ENCODE data around the gene PNMT. TPM values are rescaled to one million over a fixed set of nuclear protein-coding genes. Genes with fewer than 3 reads are reported as not detected.

The PNMT gene
- total RNA-seq, 1 donor from 2014 or later: 0.22 TPM

GRCh38 chr17:39684369-39685192, 16.3 kb downstream of the PNMT start:
- TF ChIP-seq CTCF (IDR thresholded peaks at IDR 0.05): no peak
- Mint-ChIP-seq H3K36me3 (ENCODE audit: low read depth) (peaks cover 12% of the 10 kb centered on the region), H3K4me3 (ENCODE audit: unreplicated experiment) (no peak overlapping the region), H3K27me3 (ENCODE audit: low read depth) (no peaks in the 10 kb centered on the region), H3K27ac (ENCODE audit: unreplicated experiment) (no peak overlapping the region), H3K4me1 (ENCODE audit: low read depth) (peaks cover 23% of the 10 kb centered on the region), H3K9me3 (ENCODE audit: low read depth) (no peaks in the 10 kb centered on the region)
- DNase-seq (ENCODE audit: low spot score): no peak

- Mint-ChIP-seq H3K9me3 (ENCODE audit: low read depth) (no peaks in the 10 kb centered on the region), H3K27ac (ENCODE audit: unreplicated experiment) (peak overlapping the region; percentile 96), H3K27me3 (ENCODE audit: low read depth) (no peaks in the 10 kb centered on the region), H3K4me3 (ENCODE audit: unreplicated experiment) (peak overlapping the region; percentile 94), H3K36me3 (ENCODE audit: low read depth) (peaks cover 10% of the 10 kb centered on the region), H3K4me1 (ENCODE audit: low read depth) (peaks cover 19% of the 10 kb centered on the region)
- no peak for DNase-seq (ENCODE audit: low spot score)
- no peak for TF ChIP-seq CTCF (IDR thresholded peaks at IDR 0.05)
Observed at GRCh38 chr17:39687101-39687545, 18.9 kb downstream of the PNMT start.

DNA sequence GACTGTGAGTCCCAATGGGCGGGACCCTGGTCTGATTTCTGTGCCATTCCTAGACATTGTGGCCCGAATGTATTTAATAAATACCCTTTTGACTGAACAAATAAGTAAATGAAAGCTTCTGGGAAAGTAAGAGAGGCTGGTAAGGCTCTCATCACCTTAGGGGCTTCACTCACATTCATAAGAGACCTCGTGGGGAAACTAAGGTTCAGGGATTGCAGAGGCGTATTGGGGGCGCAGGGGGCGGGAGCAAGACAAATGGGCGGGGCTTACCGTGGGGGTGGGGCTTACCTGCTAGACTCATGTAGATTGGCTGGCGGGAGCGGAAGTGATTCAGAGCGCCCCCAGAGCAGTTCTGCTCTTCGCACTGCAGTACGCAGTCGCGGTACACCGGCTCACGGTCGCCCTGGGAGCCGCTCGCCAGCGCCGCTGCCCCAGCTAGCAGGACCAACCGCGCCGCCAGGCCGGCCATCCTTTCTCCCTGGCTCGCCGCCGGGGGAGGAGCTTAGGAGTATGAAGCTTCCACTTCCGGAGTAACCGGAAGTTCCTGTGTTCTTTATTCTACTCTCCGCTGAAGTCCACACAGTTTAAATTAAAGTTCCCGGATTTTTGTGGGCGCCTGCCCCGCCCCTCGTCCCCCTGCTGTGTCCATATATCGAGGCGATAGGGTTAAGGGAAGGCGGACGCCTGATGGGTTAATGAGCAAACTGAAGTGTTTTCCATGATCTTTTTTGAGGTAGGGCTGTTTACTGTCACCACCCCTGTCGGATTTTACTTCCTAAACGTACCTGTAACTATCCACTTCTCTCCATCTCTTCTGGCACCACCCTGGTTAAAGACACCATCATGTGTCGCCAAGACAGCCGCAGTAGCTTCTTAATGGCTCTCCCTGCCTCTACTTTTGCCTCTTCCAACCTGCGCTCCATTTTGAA, 19.6 kb downstream of the PNMT start, which contains the start of gene PGAP3:
Gene PGAP3, minus strand, starts transcription at position 512 of the 929 bp plus-strand sequence. Its CDS starts 43 bp downstream, at position 469.
- Mint-ChIP-seq H3K36me3 (ENCODE audit: low read depth) (peaks cover 10% of the 10 kb centered on the region), H3K9me3 (ENCODE audit: low read depth) (no peaks in the 10 kb centered on the region), H3K4me3 (ENCODE audit: unreplicated experiment) (peak within 1 kb of the TSS; percentile 94), H3K27me3 (ENCODE audit: low read depth) (no peaks in the 10 kb centered on the region), H3K4me1 (ENCODE audit: low read depth) (peaks cover 19% of the 10 kb centered on the region), H3K27ac (ENCODE audit: unreplicated experiment) (peak within 1 kb of the TSS; percentile 96)
- no peak for DNase-seq (ENCODE audit: low spot score)
- TF ChIP-seq CTCF (IDR thresholded peaks at IDR 0.05): peak; percentile 40

DNA sequence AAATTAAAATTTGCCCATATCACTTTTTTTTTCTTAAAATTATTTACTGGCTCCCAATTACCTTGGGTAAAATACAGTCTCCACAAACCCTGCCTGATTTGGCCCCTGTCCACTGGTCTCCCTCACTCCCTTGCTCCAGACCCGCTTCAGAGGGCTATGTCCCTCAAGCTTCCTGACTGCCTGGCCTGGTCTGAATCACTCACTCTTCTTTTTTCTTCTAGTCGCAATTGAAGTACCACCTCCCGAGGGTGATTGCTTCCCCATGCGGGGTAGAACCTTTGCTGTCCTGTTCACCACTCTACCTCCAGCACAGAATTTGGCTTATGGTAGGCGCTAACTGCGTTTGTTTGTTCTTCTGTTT, 20.2 kb downstream of the PNMT start:
- no peak for TF ChIP-seq CTCF (IDR thresholded peaks at IDR 0.05)
- Mint-ChIP-seq H3K27ac (ENCODE audit: unreplicated experiment) (peak overlapping the region; percentile 96), H3K27me3 (ENCODE audit: low read depth) (no peaks in the 10 kb centered on the region), H3K9me3 (ENCODE audit: low read depth) (no peaks in the 10 kb centered on the region), H3K4me1 (ENCODE audit: low read depth) (peaks cover 19% of the 10 kb centered on the region), H3K4me3 (ENCODE audit: unreplicated experiment) (peak overlapping the region; percentile 94), H3K36me3 (ENCODE audit: low read depth) (peaks cover 6% of the 10 kb centered on the region)
- DNase-seq (ENCODE audit: low spot score): no peak

- no peak for DNase-seq (ENCODE audit: low spot score)
- Mint-ChIP-seq H3K36me3 (ENCODE audit: low read depth) (peaks cover 5% of the 10 kb centered on the region), H3K4me1 (ENCODE audit: low read depth) (peaks cover 19% of the 10 kb centered on the region), H3K4me3 (ENCODE audit: unreplicated experiment) (peak overlapping the region; percentile 94), H3K27ac (ENCODE audit: unreplicated experiment) (no peak overlapping the region), H3K9me3 (ENCODE audit: low read depth) (no peaks in the 10 kb centered on the region), H3K27me3 (ENCODE audit: low read depth) (no peaks in the 10 kb centered on the region)
- no peak for TF ChIP-seq CTCF (IDR thresholded peaks at IDR 0.05)
Observed at GRCh38 chr17:39688945-39689344, 20.7 kb downstream of the PNMT start.
